ENCODE data around the gene PTPRT. TPM values are rescaled to one million over a fixed set of nuclear protein-coding genes. Genes with fewer than 3 reads are reported as not detected.

Gene PTPRT
- total and polyA plus RNA-seq, 10 of the 15 experiments (the other 5 are each of a cell fraction or from before 2014, with no cell fraction given) = not detected

- Histone ChIP-seq H3K9me3 (replicated peaks; ENCODE audit: control insufficient read depth, insufficient read depth, low read length) (no peaks in the 10 kb centered on the region), H2AFZ (ENCODE audit: control insufficient read depth, low read depth, low read length) (no peak overlapping the region), H3K27ac (ENCODE audit: control insufficient read depth, insufficient read depth) (no peak overlapping the region), H3K4me3 (no peak overlapping the region), H3K4me1 (ENCODE audit: control insufficient read depth, insufficient read depth, low read length) (no peaks in the 10 kb centered on the region), H3K79me2 (ENCODE audit: control insufficient read depth, insufficient read depth, low read length) (no peaks in the 10 kb centered on the region), H4K20me1 (ENCODE audit: control insufficient read depth, insufficient read depth) (no peaks in the 10 kb centered on the region), H3K4me2 (ENCODE audit: control insufficient read depth, insufficient read depth) (no peak overlapping the region), H3K36me3 (ENCODE audit: control insufficient read depth in 2 of 2, insufficient read depth in 2 of 2, low read length in 1 of 2) (no peaks in the 10 kb centered on the region), H3K9ac (ENCODE audit: control insufficient read depth, insufficient read depth, low read length) (no peak overlapping the region), H3K27me3 (replicated peaks in 1 of 2; ENCODE audit: control insufficient read depth in 2 of 2, insufficient read depth in 2 of 2, low read length in 1 of 2) (no peaks in the 10 kb centered on the region)
- TF ChIP-seq E4F1 (IDR thresholded peaks at IDR 0.05; ENCODE audit: borderline replicate concordance, partially characterized antibody) (no peak), IRF3 (IDR thresholded peaks at IDR 0.05) (no peak), FOXK2 (IDR thresholded peaks at IDR 0.05) (no peak), RCOR1 (conservative IDR thresholded peaks at IDR 0.05; ENCODE audit: low read depth, low read length) (no peak), CHD4 (IDR thresholded peaks at IDR 0.05) (no peak), EGR1 (IDR thresholded peaks at IDR 0.05; ENCODE audit: borderline replicate concordance in 1 of 2, low read depth in 2 of 2, low read length in 2 of 2) (no peak), ZNF217 (IDR thresholded peaks at IDR 0.05) (no peak), ESRRA (IDR thresholded peaks at IDR 0.05; ENCODE audit: low read length) (no peak), ZNF207 (IDR thresholded peaks at IDR 0.05; ENCODE audit: borderline replicate concordance) (no peak), BMI1 (IDR thresholded peaks at IDR 0.05; ENCODE audit: borderline replicate concordance) (no peak), YBX1 (IDR thresholded peaks at IDR 0.05) (no peak), E2F4 (IDR thresholded peaks at IDR 0.05; ENCODE audit: low read depth, low read length) (no peak), ETV6 (conservative IDR thresholded peaks at IDR 0.05 in 1 of 2, IDR thresholded peaks at IDR 0.05 in 1 of 2; ENCODE audit: borderline replicate concordance in 1 of 2, low read depth in 1 of 2) (no peak), ELK1 (IDR thresholded peaks at IDR 0.05; ENCODE audit: low read depth, low read length) (no peak), POU2F2 (IDR thresholded peaks at IDR 0.05; ENCODE audit: borderline replicate concordance, low read depth, low read length) (no peak)
- no peak for DNase-seq (ENCODE audit: low read depth, low spot score)
- ChIA-PET CTCF (no interaction called here), SMC1A (ENCODE audit: uncharacterized antibody, unreplicated experiment) (no interaction called here), POLR2A (no interaction called here), RAD21 (ENCODE audit: unreplicated experiment) (no interaction called here)
- no peak for ATAC-seq
- 47% methylated on average over 5 of the region's 5 CpGs for WGBS (ENCODE audit: insufficient coverage, insufficient replicate concordance, low lambda C conversion rate, missing lambda C conversion rate)
- intact Hi-C loops (cut with micrococcal nuclease; ENCODE audit: unreplicated experiment) (no loop called here), in situ Hi-C loops (cut with MboI) (no loop called here)
- BruUV-seq (replicated peaks) = no TSS peak
- no peak for FAIRE-seq
These were observed 787.3 kb downstream of the PTPRT start for GRCh38 chr20:42402455-42402854.
